Erythroblast (primary cell): ENCODE measurements around the gene CADPS2.

Experiments used
- GATA1 ChIP-seq: IDR thresholded peaks from 2 replicates; pipeline ENCODE4 v1.6.1; 2011; ENCODE audit warnings: low read depth, mild to moderate bottlenecking, control low read depth, low read length, moderate library complexity
- POLR2A ChIP-seq: IDR thresholded peaks from 2 replicates; pipeline ENCODE4 v1.6.1; 2011; ENCODE audit warnings: mild to moderate bottlenecking, low read length

DNA sequence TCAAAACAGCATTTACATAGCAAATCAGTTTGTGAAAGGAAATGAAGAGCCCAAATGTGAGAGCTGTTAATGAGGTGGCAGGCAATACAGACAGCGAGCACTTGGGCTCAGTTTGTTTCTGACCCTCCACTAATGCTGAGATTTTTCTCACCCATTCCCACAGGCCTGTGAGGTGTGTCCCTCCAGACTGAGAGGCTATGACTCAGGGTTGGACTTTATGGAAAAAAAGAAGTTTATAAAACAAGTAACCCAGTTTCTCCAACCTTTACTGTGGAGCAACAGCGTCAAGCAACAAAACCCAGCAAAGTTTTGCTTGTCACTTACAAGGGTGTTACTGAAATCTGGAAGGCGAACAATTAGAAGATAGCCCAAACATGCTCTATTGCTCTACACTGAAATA lies 576.8 kb downstream of the CADPS2 start:
- no peak for TF ChIP-seq POLR2A
- no peak for TF ChIP-seq GATA1
